ENCODE measurements around the gene NRARP. TPM values are rescaled to one million over a fixed set of nuclear protein-coding genes. Genes with fewer than 3 reads are reported as not detected.

Gene NRARP
- total RNA-seq, 1 donor from 2014 or later, result 7.1 TPM

DNA sequence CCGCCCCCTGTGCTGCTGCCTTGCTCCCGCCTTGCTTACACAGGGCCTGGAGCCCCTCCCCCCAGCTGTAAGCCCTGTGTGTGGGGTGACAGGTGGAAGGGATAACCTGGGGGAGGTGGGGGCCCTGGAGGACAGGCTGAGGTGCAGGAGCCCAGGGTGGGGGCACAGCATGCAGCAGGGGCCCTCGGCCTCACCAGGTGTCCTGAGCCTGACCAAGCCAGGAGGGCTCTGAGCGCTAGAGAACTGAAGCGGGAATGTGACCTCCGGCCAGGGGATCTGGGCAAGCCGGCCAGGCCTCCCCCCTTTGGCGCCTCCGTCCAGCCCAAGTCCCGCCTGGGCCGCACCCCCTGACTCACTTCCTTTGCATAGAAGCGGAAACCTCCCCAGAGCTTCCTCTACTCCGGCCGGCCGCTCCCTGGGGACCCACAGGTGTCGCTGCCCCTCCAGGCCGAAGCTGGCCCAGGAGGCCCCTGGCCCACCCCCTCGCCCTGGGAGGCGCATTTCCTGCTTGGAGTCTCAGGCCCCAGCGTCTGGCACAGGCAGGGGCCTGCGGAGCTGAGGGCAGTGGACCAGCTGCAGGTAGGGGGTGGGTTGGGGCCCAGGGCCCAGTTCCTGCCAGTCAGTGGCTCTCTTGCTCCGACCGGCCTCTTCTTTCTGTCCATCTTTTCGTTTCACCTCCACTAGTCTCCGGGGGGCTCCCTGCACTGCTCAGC, 24.6 kb downstream of the NRARP start, which contains the start of gene TOR4A:
TSS of gene TOR4A (plus strand) at position 398 of the 713 bp plus-strand sequence. CDS start 964 bp downstream, outside the sequence.
- peak; percentile 90 for DNase-seq (ENCODE audit: low spot score)

DNA sequence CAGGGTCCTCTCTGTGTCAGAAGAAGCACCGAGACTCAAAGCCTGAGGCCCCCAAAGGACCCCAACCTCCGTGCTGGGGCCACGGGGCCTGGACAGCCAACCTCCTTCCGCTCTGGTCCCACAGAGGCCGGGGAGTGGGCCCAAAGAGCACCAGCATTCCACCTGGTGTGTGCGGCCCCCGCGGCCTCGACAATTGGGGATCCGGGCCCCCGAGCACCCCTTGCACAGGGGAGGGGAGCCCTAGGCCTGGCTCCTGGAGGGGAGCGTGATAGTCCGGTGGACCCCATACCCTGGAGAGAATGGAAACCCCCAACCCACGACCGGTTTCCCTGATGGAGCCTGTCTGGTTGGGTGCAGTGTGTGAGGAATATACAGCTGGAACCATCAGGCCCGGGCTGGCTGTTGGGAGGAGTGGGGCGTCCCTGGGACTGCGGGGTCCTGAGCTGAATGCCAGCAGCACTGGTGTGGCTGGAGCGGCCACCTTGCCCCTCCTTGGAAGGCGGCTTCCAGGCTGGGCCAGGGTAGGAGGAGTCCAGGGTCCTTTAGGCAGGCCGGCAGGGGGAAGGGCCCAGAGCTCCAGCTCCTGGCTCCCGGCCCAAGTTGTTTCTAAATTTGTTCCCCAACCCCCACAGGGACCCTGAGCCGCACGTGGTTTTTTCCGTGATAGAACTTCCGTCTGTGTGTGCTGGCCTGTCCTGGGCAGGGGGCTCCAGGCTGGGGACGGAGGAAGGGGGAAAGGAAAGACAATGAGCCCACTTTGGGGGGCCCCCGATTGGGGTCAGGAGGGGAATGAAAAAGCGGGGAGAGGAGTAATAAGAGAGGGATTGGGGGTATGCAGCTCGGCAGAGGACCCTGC, 25.4 kb downstream of the NRARP start:
- DNase-seq (ENCODE audit: low spot score), result peak; percentile 87

DNA sequence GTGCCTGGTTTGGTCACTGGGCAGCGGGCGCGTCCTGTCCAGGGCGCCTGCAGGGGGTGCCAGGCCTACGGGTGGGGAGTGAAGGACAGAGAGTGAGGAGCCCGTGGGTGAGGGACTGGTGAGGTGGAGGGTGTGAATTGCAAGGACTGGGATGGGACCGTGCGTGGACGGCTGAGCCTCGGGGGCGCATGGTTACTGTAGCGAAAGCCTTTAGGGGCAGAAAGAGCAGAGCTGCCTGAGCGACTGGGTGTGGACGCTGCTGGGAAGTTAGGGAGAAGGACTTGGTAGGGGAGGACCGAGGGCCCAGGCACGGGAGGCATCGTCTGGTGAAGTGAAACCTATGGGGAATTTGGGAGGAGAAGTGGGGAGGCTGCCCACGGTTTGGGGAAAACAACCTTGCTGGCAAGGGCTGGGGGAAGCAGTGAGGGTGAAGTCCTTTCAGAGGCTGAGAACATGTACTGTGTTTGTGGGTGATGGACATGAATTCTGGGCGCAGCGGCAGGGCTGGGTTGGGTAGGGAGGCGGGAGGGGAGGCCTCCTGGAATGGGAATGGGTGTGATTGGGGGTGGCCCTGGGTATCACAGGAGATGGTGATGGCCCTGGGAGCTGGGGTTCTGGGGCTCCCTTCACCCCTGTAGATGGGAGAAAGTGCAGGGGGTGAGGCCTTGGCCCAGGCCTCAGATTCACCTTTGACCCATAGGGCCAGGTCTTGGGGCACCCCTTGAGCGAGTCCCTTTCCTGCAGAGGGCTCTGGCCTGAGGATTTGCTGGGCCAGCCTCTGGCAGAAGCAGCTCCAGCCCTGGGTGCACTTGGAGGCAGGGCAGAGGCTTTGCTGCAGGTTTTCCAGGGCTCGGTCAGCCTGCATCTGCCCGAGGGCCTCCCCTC, 26.2 kb downstream of the NRARP start:
- no peak for DNase-seq (ENCODE audit: low spot score)

DNA sequence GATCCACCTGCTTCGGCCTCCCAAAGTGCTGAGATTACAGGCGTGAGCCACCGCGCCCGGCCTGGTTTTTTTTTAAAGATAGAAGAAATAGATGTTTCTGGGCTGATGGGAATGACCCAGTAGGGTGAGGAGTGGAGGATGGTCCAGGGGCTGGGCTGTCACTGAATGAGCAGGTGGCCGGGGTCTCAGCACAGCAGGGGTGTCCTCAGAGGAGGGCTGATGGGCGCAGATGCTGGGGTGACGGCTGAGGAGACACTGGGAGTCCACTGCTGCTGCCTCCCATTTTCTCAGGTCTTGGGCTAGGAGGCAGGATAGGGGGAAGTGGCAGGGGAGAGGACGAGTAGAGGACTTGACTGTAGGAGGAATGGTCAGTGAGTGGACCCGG, 26.9 kb downstream of the NRARP start:
- DNase-seq (ENCODE audit: low spot score), result no peak

DNA sequence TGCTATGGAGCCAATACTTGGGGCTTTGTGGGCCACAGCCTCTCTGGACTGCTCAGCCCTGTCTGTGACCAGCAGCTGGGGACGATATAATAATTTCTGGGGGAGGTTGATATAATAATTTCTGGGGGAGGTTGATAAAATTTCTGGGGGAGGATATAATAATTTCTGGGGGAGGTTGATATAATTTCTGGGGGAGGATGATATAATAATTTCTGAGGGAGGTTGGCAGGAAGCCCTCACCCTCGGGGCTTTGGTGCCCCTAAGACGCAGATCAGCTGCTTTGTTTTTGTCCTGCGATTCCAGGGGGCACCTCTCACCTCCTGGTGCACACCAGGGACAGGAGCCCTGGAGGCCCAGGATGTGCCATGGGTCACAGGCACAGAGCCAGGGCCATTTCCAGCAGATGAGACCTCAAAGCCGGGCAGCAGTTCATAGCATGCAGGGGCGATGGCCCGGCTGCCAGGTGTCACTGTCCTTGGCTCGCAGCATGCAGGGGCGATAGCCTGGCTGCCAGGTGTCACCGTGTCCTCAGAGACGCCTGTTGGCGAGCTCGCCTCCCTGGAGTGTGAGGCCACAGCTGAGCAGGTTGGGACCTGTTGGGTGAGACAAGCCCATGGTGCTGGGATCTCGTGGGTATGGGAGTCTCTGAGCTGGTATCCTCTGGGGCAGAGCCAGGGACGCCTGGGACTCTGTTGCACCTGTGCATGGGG, 28.3 kb downstream of the NRARP start:
- DNase-seq (ENCODE audit: low spot score), result no peak

DNA sequence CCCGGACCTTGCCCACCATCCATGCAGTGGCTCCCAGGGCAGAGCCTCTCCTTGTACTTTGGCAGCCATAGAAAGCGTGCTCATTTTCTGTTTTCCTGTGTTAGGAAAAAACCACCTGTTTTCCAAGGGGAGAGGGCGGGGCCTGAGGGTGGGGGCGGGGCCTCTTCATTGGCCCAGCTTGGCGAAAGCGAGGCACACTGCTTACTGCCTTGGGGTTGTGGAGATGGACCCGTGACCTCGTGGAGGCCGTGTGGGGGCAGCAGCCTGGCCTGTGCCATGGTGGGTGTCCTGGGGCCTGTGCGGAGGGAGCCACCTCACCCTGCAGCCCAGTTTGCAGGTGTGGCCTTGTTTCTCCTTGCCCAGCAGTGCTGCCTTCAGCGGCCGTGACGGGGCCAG, 29.0 kb downstream of the NRARP start:
- no peak for DNase-seq (ENCODE audit: low spot score)

DNA sequence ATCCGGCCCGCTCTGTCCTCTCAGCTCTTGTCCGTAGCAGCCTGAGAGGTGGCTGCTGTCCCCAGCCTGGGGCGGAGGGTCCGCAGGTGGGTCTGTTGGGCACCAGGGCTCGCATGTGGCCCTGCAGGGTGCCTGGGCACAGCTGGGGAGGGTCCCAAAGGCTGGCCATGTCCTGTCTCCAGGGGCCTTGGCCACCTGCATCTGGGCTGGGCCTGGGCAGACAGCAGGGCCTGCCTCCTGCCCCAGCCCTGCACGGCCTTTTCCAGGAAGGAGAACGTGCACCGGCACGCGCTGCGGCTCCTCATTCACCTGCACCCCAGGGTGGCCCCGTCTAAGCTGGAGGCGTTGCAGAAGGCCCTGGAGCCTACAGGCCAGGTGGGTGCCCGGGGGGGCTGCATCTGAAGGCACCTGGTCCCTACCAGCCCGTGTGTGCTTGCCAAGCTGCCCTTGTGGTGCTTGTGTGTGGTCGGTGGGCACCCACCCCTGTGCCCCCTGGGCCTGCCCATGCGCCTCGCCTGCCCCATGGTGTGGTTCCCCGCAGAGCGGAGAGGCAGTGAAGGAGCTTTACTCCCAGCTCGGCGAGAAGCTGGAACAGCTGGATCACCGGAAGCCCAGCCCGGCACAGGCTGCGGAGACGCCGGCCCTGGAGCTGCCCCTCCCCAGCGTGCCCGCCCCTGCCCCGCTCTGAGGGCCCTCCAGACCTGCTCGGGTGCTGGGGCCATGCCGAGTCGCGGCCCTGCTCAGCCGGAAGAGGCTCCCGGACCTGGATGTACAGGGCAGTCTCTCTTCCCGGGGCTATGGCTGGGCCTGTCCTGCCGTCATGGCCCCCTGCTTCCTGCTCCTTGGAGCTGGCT, 29.6 kb downstream of the NRARP start:
- no peak for DNase-seq (ENCODE audit: low spot score)

DNA sequence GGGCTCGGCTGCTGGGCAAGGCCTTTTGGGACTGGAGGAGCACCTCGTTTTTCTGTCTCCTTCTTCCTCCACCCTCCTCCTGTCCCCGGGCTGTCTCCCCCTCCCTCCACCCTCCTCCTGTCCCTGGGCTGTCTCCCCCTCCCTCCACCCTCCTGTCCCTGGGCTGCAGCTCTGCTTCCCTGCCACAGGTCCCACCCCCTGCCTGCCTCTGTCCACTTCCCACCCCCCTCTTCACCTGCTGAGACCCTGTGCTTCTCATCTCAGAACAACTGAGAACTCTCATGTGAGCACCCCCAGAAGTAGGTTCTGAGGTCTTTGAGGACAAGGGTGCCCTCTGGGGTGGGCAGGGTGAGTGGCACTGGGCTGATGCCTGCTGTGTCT, 30.4 kb downstream of the NRARP start:
- DNase-seq (ENCODE audit: low spot score), result no peak

DNA sequence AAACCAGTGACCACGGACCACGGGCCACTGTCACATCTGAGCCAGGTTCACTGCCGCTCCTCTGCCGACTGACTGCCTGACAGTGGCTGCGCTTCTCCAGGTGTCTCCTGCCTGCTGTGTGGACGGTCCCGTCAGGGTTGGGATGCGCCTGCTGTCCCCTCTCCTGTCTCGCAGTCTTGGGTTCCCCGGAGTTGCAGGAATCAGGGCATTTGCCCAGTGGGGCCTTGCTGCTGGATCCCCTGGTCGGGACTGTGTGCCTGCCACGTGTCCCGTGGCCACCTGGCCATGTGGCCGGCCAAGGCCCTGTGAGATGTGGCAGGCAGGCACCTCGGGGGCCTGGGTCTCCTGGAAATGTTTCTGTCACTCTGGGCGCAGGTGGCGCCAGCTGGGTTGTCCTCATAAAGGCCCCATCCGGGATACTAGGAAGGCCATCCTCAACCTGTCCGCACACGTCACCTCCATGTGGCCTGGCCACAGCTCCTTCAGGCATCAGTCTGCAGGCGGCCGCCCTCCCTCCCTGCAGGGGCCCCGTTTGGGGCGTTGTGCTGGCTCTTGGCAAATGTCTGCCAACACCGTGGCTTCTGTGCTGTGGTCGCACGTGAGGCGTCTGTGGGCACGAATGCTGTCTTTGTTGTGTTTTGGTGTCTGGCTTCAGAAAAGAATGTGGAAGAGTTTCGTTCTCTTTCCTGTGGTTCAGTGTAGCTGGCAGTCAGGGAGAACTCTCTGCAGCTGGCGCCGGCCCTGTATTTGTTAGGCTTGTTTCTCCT, 31.0 kb downstream of the NRARP start:
- DNase-seq (ENCODE audit: low spot score), result no peak

DNA sequence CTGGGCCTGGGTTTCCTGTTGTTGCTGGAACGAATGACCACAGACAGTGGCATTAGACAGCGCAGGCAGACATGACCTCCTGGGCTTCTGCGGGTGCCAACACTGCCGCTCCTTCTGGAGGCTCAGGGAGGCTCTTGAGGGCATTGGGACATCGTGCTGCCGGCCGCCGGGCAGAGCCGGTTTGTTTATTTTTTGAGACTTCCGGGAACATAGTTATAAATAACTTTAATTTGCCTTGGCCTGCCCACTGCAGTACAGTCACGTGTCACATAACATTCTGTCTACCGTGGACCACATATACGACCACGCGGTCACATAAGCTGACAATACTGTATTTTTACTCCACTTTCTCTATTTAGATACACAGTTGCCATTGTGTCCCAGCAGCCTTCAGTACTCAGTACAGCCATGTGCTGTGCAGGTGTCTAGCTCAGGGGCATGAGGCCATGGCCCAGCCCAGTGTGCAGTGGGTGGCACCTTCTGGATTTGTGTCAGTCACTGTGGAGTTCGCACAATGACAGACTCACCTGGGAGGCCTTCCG, 32.8 kb downstream of the NRARP start:
- peak; percentile 79 for DNase-seq (ENCODE audit: low spot score)

DNA sequence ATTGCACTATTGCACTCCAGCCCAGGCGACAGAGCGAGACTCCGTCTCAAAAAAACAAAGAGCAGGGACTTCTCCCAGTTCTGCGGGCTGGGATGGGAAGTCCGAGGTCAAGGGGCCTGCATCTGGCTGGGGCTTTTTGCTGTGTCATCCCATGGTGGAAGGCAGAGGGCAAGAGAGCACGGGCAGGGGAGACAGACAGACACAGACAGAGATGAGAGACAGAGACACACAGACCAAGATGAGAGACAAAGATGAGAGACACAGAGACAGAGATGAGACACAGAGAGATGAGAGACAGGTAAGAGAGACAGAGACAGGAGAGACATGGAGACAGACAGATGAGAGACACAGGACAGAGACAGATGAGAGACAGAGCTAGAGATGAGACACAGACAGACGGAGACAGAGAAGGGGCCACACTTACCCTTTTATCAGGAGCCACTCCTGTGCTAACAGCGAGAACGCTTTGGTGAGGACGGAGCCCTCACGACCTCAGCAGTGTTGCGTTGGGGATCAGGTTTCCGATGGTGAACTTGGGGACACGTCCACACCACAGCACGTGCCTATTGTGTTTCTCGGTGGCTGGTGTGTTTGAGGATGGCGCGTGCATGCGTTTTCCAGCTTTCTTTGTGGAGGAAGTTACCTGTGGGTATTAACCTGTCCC, 33.4 kb downstream of the NRARP start:
- no peak for DNase-seq (ENCODE audit: low spot score)

DNA sequence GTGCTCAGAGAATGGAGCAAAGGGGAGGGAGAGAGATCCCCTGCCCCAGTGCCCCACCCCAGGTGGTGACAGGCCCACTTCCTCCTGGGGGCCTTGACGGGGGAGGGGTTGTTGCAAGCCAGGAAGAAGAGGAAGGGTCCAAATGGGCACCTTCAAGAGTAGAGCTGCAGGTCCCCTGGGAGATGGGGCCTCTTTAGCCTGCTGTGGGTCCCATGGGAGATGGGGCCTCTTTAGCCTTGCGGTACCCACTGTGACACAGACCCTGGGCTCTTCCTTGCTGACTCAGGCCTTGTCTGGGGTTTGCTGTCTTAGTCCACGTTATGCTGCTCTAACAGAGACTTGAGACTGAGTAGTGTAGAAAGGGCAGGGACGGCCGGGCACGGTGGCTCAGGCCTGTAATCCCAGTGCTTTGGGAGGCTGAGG, 34.1 kb downstream of the NRARP start:
- DNase-seq (ENCODE audit: low spot score), result no peak

DNA sequence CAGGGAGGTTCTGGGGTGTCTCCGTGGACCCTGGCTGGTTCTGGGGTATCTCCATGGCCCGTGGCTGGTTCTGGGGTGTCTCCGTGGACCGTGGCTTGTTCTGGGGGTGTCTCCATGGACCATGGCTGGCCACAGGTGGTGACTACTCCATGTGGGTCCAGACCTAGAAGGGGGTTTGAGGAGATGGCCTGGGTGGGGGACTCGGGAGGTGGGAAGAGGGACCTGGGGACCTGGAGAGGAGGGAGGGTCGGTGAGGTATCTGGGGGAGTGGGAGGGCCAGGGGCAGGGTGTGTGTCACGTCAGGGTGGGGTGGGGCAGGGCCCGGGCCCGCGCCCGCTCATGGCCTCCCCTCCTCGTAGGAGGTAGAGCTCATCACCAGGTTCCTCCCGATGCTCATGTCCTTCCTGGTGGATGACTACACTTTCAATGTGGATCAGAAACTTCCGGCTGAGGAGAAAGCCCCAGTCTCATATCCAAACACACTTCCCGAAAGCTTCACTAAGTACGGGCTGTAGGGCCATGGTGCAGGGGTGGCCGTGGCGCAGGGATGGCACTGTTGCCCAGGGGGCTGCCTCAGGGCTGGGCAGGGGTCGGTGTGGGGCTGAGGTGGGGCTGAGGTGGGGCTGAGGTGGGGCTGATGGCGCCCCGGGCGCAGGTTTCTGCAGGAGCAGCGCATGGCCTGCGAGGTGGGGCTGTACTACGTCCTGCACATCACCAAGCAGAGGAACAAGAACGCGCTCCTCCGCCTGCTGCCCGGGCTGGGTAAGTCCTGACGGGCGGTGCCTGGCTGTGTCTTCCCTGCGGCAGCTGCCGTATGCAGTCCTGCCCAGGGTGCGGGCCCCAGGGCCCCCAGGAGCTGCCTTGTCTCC, 35.3 kb downstream of the NRARP start:
- DNase-seq (ENCODE audit: low spot score), result no peak

DNA sequence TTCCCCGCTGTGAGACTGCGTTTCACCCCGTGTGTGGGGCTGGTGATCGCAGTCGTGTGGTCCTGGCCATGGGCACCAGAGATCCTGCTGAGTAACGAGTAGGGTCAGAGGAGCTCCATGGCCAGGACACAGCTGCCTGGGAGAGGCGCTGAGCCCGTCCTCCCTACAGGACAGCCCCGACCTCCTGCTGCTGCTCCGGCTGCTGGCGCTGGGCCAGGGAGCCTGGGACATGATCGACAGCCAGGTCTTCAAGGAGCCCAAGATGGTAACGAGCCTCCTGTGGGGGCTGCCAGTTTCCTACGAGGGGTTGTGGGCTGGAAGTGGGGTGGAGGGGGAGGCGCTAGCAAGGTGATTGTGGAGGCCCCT, 35.9 kb downstream of the NRARP start:
- DNase-seq (ENCODE audit: low spot score), result no peak

DNA sequence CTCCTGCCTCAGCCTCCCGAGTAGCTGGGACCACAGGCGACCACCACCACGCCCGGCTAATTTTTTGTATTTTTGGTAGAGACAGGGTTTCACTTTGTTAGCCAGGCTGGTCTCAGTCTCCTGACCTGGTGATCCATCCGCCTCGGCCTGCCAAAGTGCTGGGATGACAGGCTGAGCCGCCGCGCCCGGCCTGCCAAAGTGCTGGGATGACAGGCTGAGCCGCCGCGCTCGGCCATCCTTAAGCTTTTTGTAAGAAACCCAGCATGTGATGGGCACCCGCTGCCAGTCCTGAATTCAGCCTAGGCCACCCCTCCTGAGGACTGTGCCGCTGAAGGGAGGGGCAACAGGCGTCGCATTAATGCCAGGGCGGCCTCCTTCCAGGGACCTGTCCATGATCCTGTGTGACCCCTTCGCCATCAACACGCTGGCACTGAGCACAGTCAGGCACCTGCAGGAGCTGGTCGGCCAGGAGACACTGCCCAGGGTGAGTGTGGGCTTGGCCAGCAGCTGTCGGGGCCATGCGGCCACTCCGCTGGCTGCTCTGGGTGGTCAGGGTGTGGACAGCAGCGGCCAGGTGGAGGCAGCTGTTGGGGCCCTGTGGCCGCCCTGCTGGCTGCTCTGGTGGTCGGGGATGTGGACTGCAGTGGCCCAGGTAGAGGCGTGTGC, 36.4 kb downstream of the NRARP start:
- no peak for DNase-seq (ENCODE audit: low spot score)

DNA sequence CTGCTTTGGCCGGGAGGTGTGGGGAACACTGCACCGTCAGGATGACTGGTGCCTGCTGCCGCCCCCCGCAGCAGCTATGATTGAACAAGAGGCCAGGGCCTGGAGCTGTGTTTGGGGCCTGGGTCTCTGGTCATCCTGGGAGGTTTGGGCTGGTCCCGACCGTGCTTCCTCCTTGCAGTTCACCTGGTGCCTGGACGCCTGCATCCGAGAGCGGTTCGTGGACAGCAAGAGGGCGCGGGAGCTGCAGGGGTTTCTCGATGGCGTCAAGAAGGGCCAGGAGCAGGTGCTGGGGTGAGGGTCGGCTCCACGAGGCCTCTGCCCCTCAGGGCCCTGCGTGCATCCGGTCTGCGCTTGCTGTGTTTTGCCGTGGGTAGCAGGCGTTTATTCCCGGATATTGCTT, 38.0 kb downstream of the NRARP start:
- DNase-seq (ENCODE audit: low spot score), result no peak

DNA sequence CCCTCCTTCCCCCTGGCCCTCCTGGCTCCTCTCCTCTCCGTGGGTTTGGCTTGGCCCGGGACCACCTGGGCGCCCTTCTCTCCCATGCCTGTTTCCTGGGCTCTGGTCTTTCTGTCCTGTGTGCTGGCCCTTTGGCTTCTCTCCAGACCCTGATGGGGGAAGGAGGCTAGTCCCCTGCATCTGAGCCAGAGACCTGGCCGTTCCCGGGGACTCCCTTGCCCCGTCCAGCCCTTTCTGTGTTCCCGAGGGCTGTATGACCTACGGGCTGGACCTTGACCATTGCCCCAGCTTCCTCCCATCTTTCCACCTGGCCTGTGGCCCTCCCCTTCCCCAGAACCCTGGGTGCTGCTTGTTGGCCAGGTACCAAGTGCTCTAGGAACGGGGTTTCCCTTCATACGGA, 38.6 kb downstream of the NRARP start:
- DNase-seq (ENCODE audit: low spot score), result no peak

DNA sequence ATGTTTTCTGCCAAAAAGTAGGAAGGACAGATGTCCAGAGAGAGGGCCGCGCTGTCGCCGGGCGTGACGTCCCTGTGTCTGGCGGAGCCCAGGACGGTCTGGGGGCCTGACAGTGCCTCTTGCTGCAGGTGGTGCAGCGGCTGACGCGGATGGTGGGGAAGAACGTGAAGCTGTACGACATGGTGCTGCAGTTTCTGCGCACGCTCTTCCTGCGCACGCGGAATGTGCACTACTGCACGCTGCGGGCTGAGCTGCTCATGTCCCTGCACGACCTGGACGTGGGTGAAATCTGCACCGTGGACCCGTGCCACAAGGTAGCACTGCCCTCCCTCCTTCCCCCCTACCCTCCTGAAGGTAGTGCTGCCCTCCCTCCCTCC, 39.2 kb downstream of the NRARP start:
- DNase-seq (ENCODE audit: low spot score), result no peak
